Ovary (tissue), 10 donors: ENCODE measurements around the gene HOXB8. TPM values are rescaled to one million over a fixed set of nuclear protein-coding genes. Genes with fewer than 3 reads are reported as not detected.

Experiments
- DNase-seq, 5 donors: peaks; one replicate each; pipeline ENCODE4 v3.0.0-alpha.2; 2019 to 2020
- H3K27ac ChIP-seq, 2 donors: fragments of 200-600 bp; one replicate each; pipeline versions ENCODE4 v1.5.1 to v1.8.0; 2019 to 2022
- H3K27me3 ChIP-seq: fragments of 200-600 bp; one replicate; pipeline ENCODE4 v1.8.0; 2022
- H3K36me3 ChIP-seq: fragments of 200-600 bp; sonication (generic); one replicate; pipeline ENCODE4 v1.5.1; 2019
- H3K4me1 ChIP-seq: one replicate; pipeline ENCODE4 v1.8.1; 2013; ENCODE audit warnings: mild to moderate bottlenecking, moderate library complexity; ENCODE audit not compliant: insufficient read depth
- H3K4me3 ChIP-seq: fragments of 200-600 bp; sonication (generic); one replicate; pipeline ENCODE4 v1.5.1; 2017
- H3K9me3 ChIP-seq, 2 donors: fragments of 200-600 bp in 1 of 2; sonication (generic) in 1 of 2; one replicate each; pipeline versions ENCODE4 v1.5.1 to v1.8.1; 2013 to 2019; ENCODE audit warnings: mild to moderate bottlenecking in 1 of 2, moderate library complexity in 1 of 2
- CTCF ChIP-seq, 3 donors: fragments of 450-650 bp in 2 of 3; fragments of 200-600 bp in 1 of 3; IDR thresholded peaks; one replicate each; pipeline versions ENCODE4 v1.5.1 to v1.8.0; 2016 to 2022; ENCODE audit warnings: antibody characterized with exemption in 3 of 3, mild to moderate bottlenecking in 1 of 3
- EP300 ChIP-seq: sonication (generic); formaldehyde crosslinking; IDR thresholded peaks from one replicate; pipeline ENCODE4 v1.6.1; 2017; ENCODE audit warnings: antibody characterized with exemption
- POLR2A ChIP-seq: fragments of 450-650 bp; IDR thresholded peaks from one replicate; pipeline ENCODE4 v1.6.1; 2017; ENCODE audit warnings: antibody characterized with exemption, mild to moderate bottlenecking, moderate library complexity
- WGBS, 3 donors: extraction: QIAGEN DNeasy Blood & Tissue Kit in 1 of 3; methylation state at CpG; one replicate each; pipeline versions ENCODE4 v1.1.5 to v1.1.7; 2013 to 2017; 5-methylcytosine and 5-hydroxymethylcytosine counted together
- intact Hi-C, 4 donors: fragments of 100-400 bp; cut with DNase I; formaldehyde crosslinking; loops; one replicate each; pipeline versions ENCODE4 v1.11.0 to v1.15.1; 2022 to 2023
- long read RNA-seq, 3 donors: library from polyadenylated mRNA in 2 of 3; unstranded in 2 of 3; transcript quantifications; one replicate each; pipeline ENCODE4 v2.0.0 and lab custom pipeline, GENCODE V29; 2021 to 2026
- polyA plus RNA-seq, 2 donors: library from polyadenylated mRNA; stranded (reverse); fragments of 200-250 nt in 1 of 2; fragments of 350-450 nt in 1 of 2; fragmentation: Illumina TruSeq in 1 of 2; extraction: RNeasy Lipid Tissue Mini Kit (QIAGEN cat#74804) in 1 of 2; gene quantifications; one replicate each; pipeline ENCODE4 v1.2.3, GENCODE V29; 2013 to 2014
- total RNA-seq, 7 donors: library from RNA; depleted of rRNA in 2 of 7; stranded (reverse); fragments of >200 nt in 2 of 7; fragmentation: NEBNext Ultra II Directional in 3 of 7; extraction: Animal tissue kit (Norgen Biotek cat#: 25700) in 3 of 7; gene quantifications; one replicate each; pipeline versions ENCODE4 v1.1.0 to v1.2.4, GENCODE V29; 2016 to 2023
- donor health status: DM: no; HTN: no; CAD: no; lungs with moderate emphysema.
- donor health status: DM: no; HTN: no; CAD: no.
- donor health status: Bipolar disorder and iron deficiency.
- donor health status: DM: yes; HTN: yes; CAD: no.
- donor health status: DM: no; HTN: no; CAD: no.
- donor health status: DM: yes; HTN: yes; CAD: no.

Gene HOXB8
- total RNA-seq = 1 to 10 TPM in 2 of 7 donors, under 1 TPM in 2, not detected in 3; 0.17 to 2.5 (median 0.97) TPM
- polyA plus RNA-seq = under 1 TPM in 1 of 2 donors, not detected in 1; 0.28 TPM
- long read RNA-seq, donor 1 = 0 reads
- long read RNA-seq, donor 2, partial matches to known transcripts = 0 of 5 reads
- long read RNA-seq, donor 2, other reads (novel, unspliced or antisense) = 0 of 5 reads
- long read RNA-seq, donor 3 = 0 reads

GRCh38 chr17:48615047-48615962 lies at the start of gene HOXB8:
Gene HOXB8, minus strand, starts transcription at chr17:48615292. Its CDS starts 588 bp downstream, at chr17:48614704.
- Histone ChIP-seq H3K27ac (no peak within 1 kb of the TSS), H3K27me3 (no peaks in the 10 kb centered on the region), H3K36me3 (no peaks in the 10 kb centered on the region), H3K4me1 (peaks cover 2% of the 10 kb centered on the region), H3K9me3 (no peaks in the 10 kb centered on the region), H3K4me3 (no peak within 1 kb of the TSS)
- DNase-seq = no peak
- 6 to 10% (median 7%) methylated on average over 41 of the region's 41 CpGs for WGBS, 3 donors
- no peak for TF ChIP-seq CTCF (IDR thresholded peaks at IDR 0.05)
- no peak for TF ChIP-seq POLR2A
- no peak for TF ChIP-seq EP300
- intact Hi-C loops = loop anchor here in 3 of 4 donors (5.0 to 10.0 kb wide), 2 partner anchors 283 to 591 kb away; no protein-coding TSS in a partner anchor

- 64 to 70% (median 70%) methylated on average over 8 of the region's 8 CpGs for WGBS, 3 donors
- Histone ChIP-seq H3K4me1 (no peaks in the 10 kb centered on the region), H3K4me3 (no peak overlapping the region), H3K27ac (no peak overlapping the region), H3K9me3 (peaks cover 0 to 7% of the 10 kb centered on the region in 2 donors), H3K36me3 (no peaks in the 10 kb centered on the region), H3K27me3 (no peaks in the 10 kb centered on the region)
- no peak for TF ChIP-seq EP300
- intact Hi-C loops = no loop called here
- no peak for DNase-seq
Measured at GRCh38 chr17:48663134-48663924, 48.2 kb upstream of the HOXB8 start.

DNA sequence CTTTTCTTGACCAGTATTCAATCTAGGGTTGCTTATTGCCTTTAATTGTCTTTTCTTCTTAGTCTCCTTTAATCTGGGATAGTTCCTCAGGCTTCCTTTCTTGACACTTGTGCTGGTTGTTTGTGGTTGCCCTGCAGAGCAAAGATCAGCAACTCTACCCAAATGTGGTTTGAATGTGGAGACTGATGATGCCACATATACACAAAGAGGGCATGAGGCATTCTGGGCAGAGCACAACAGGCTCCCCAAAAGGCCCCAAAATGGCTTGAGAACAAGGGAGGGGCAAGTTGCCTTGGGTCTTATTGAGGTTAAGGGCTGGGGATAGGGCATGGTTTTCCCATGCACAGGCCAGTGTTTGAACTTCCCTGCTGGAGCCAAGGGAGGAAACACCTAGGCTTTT lies 40.8 kb upstream of the HOXB8 start:
- H3K4me1 ChIP-seq = no peaks in the 10 kb centered on the region
- H3K27ac ChIP-seq = no peak overlapping the region
- no peak for DNase-seq
- no peaks in the 10 kb centered on the region for H3K36me3 ChIP-seq
- no peaks in the 10 kb centered on the region for H3K27me3 ChIP-seq
- TF ChIP-seq EP300 = no peak
- no peak for TF ChIP-seq POLR2A
- TF ChIP-seq CTCF (IDR thresholded peaks at IDR 0.05) = no peak
- H3K4me3 ChIP-seq = no peak overlapping the region
- peaks cover 0 to 7% of the 10 kb centered on the region in 2 donors for H3K9me3 ChIP-seq
- intact Hi-C loops = no loop called here

GRCh38 chr17:48649741-48650140 lies 34.6 kb upstream of the HOXB8 start:
- H3K4me1 ChIP-seq = no peaks in the 10 kb centered on the region
- H3K36me3 ChIP-seq = no peaks in the 10 kb centered on the region
- no peak for DNase-seq
- no peaks in the 10 kb centered on the region for H3K27me3 ChIP-seq
- 62 to 84% (median 63%) methylated on average over 1 of the region's 1 CpG for WGBS, 3 donors
- no peak overlapping the region for H3K4me3 ChIP-seq
- no peak overlapping the region for H3K27ac ChIP-seq
- TF ChIP-seq EP300 (no peak), POLR2A (no peak), CTCF (IDR thresholded peaks at IDR 0.05) (no peak)
- intact Hi-C loops = no loop called here
- H3K9me3 ChIP-seq = no peaks in the 10 kb centered on the region
